Neural progenitor cell (in vitro differentiated cells): ENCODE measurements around the gene IFNA10. TPM values are rescaled to one million over a fixed set of nuclear protein-coding genes. Genes with fewer than 3 reads are reported as not detected.
A peak's percentile ranks its signal among the peaks of the same experiment; 100 is the strongest.
"Not testable (repeated sequence)": the region's sequence is repeated elsewhere in the genome, so short reads cannot be mapped to it uniquely, and the experiment has no call there.

Experiments used
- DNase-seq: peaks from one replicate; pipeline ENCODE4 v3.0.0-alpha.2; 2016; ENCODE audit warnings: low spot score
- H2AFZ ChIP-seq: fragments of 200-600 bp; sonication (generic); replicated peaks from 2 replicates; pipeline ENCODE4 v1.6.1; 2016; ENCODE audit warnings: antibody characterized with exemption
- H3F3A ChIP-seq: fragments of 200-600 bp; sonication (generic); 2 replicates; pipeline ENCODE4 v1.6.1; 2016; ENCODE audit warnings: antibody characterized with exemption, low read depth
- H3K27ac ChIP-seq: fragments of 200-600 bp; sonication (generic); 2 replicates; pipeline ENCODE4 v1.5.1; 2016; ENCODE audit warnings: mild to moderate bottlenecking
- H3K27me3 ChIP-seq: fragments of 200-600 bp; sonication (generic); 2 replicates; pipeline ENCODE4 v1.6.1; 2016; ENCODE audit warnings: mild to moderate bottlenecking, moderate library complexity
- H3K36me3 ChIP-seq: fragments of 200-600 bp; sonication (generic); 2 replicates; pipeline ENCODE4 v1.5.1; 2016
- H3K4me1 ChIP-seq: fragments of 200-600 bp; sonication (generic); 2 replicates; pipeline ENCODE4 v1.6.1; 2016; ENCODE audit warnings: mixed run types
- H3K4me2 ChIP-seq: fragments of 200-600 bp; sonication (generic); 2 replicates; pipeline ENCODE4 v1.6.1; 2016
- H3K4me3 ChIP-seq: fragments of 200-600 bp; sonication (generic); 2 replicates; pipeline ENCODE4 v1.5.1; 2016
- H3K79me2 ChIP-seq: fragments of 200-600 bp; sonication (generic); 2 replicates; pipeline ENCODE4 v1.6.1; 2016; ENCODE audit warnings: low read depth
- H3K9ac ChIP-seq: fragments of 200-600 bp; sonication (generic); 2 replicates; pipeline ENCODE4 v1.6.1; 2016
- H3K9me3 ChIP-seq: fragments of 200-600 bp; sonication (generic); 2 replicates; pipeline ENCODE4 v1.5.1; 2016; ENCODE audit warnings: low read depth
- H4K20me1 ChIP-seq: fragments of 200-600 bp; sonication (generic); 2 replicates; pipeline ENCODE4 v1.6.1; 2016; ENCODE audit warnings: low read depth
- H3K27ac Mint-ChIP-seq: 3 replicates; pipeline ENCODE4 v1.8.0; 2021; ENCODE audit warnings: mixed read lengths
- H3K27me3 Mint-ChIP-seq: 2 replicates; pipeline ENCODE4 v1.8.0; 2022; ENCODE audit warnings: low read depth, mild to moderate bottlenecking, inconsistent platforms, moderate library complexity, mixed read lengths; ENCODE audit not compliant: insufficient read depth
- H3K36me3 Mint-ChIP-seq: 3 replicates; pipeline ENCODE4 v1.8.0; 2021; ENCODE audit warnings: mixed read lengths
- H3K4me1 Mint-ChIP-seq: 3 replicates; pipeline ENCODE4 v1.8.0; 2021; ENCODE audit warnings: mixed read lengths
- H3K4me3 Mint-ChIP-seq: 3 replicates; pipeline ENCODE4 v1.8.0; 2021; ENCODE audit warnings: mild to moderate bottlenecking, moderate library complexity, mixed read lengths
- H3K9me3 Mint-ChIP-seq: 3 replicates; pipeline ENCODE4 v1.8.0; 2020; ENCODE audit warnings: mixed read lengths
- EZH2 ChIP-seq: fragments of 200-600 bp; sonication (generic); IDR thresholded peaks from 2 replicates; pipeline ENCODE4 v1.6.1; 2017; ENCODE audit warnings: antibody characterized with exemption, mild to moderate bottlenecking, moderate library complexity
- EZH2phosphoT487 ChIP-seq: fragments of 200-600 bp; sonication (generic); IDR thresholded peaks from 2 replicates; pipeline ENCODE4 v1.6.1; 2017; ENCODE audit warnings: antibody characterized with exemption
- total RNA-seq: library from RNA; depleted of rRNA; stranded (reverse); fragments of >200 nt; gene quantifications from 2 replicates; pipeline ENCODE4 v1.2.3, GENCODE V29; 2015; ENCODE audit warnings: low replicate concordance
- TF ChIP-seq, protein P1 (sequence below): fragments of 200-600 bp; sonication (generic); IDR thresholded peaks from 2 replicates; pipeline ENCODE4 v1.5.1; 2017; ENCODE audit warnings: antibody characterized with exemption, mild to moderate bottlenecking

The IFNA10 gene
- total RNA-seq, 1 donor from 2014 or later, result not detected

DNA sequence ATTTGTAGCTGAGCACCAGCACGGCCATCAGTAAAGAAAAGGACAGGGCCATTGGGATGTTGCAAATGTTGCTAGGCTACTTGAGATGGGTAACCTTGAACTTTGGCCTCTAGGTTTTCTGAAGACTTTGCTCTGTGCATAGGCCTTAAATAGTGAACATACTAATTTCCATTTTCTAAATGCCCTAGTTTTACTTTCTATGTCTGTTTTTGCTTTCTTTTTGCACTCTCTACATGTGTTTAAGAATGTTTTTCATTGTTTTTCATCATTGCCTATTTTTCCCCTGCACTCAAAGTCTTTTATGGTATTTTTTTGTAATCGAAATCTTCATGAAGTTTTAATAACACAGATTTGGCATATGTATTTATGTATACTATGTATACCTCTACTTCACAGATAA lies 21.2 kb upstream of the IFNA10 start, which contains the start of gene IFNA17:
IFNA17 (minus strand) TSS at position 101 of the 400 bp plus-strand sequence; CDS start at position 52, 49 bp downstream.
- Histone ChIP-seq H3F3A (no peaks in the 10 kb centered on the region), H4K20me1 (no peaks in the 10 kb centered on the region), H3K36me3 (no peaks in the 10 kb centered on the region), H3K27ac (no peak within 1 kb of the TSS), H3K4me1 (no peaks in the 10 kb centered on the region), H3K4me2 (no peak within 1 kb of the TSS), H3K27me3 (no peaks in the 10 kb centered on the region), H3K9me3 (no peaks in the 10 kb centered on the region), H3K9ac (no peak within 1 kb of the TSS), H3K4me3 (no peak within 1 kb of the TSS), H2AFZ (no peak within 1 kb of the TSS), H3K79me2 (no peaks in the 10 kb centered on the region)
- Mint-ChIP-seq H3K36me3 (no peaks in the 10 kb centered on the region), H3K9me3 (no peaks in the 10 kb centered on the region), H3K4me3 (no peak within 1 kb of the TSS), H3K27ac (no peak within 1 kb of the TSS), H3K4me1 (no peaks in the 10 kb centered on the region), H3K27me3 (peaks cover under 1% of the 10 kb centered on the region)
- DNase-seq, result no peak
- TF ChIP-seq EZH2phosphoT487 (no peak), EZH2 (no peak)
- TF ChIP-seq, protein P1, sequence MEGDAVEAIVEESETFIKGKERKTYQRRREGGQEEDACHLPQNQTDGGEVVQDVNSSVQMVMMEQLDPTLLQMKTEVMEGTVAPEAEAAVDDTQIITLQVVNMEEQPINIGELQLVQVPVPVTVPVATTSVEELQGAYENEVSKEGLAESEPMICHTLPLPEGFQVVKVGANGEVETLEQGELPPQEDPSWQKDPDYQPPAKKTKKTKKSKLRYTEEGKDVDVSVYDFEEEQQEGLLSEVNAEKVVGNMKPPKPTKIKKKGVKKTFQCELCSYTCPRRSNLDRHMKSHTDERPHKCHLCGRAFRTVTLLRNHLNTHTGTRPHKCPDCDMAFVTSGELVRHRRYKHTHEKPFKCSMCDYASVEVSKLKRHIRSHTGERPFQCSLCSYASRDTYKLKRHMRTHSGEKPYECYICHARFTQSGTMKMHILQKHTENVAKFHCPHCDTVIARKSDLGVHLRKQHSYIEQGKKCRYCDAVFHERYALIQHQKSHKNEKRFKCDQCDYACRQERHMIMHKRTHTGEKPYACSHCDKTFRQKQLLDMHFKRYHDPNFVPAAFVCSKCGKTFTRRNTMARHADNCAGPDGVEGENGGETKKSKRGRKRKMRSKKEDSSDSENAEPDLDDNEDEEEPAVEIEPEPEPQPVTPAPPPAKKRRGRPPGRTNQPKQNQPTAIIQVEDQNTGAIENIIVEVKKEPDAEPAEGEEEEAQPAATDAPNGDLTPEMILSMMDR, result no peak

DNA sequence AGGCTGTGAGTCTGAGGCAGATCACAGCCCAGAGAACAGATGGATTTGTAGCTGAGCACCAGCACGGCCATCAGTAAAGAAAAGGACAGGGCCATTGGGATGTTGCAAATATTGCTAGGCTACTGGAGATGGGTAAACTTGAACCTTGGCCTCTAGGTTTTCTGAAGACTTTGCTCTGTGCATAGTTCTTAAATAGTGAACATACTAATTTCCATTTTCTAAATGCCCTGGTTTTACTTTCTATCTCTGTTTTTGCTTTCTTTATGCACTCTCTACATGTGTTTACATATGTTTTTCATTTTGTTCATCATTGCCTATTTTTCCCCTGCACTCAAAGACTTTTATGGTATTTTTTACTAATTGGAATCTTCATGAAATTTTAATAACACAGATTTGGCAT lies 10.3 kb upstream of the IFNA10 start, which contains the start of gene IFNA16:
IFNA16 (minus strand) TSS at position 101 of the 400 bp plus-strand sequence; CDS start at position 95, 6 bp downstream.
- not testable (repeated sequence) for H3K4me3 ChIP-seq, H3K79me2 ChIP-seq, DNase-seq, H3K9me3 Mint-ChIP-seq, H4K20me1 ChIP-seq, H3K9ac ChIP-seq, H3K27ac ChIP-seq, H3K4me2 ChIP-seq, H3K27ac Mint-ChIP-seq, H3K9me3 ChIP-seq, H3K27me3 Mint-ChIP-seq, H3F3A ChIP-seq, H3K4me3 Mint-ChIP-seq, H3K4me1 ChIP-seq, H3K4me1 Mint-ChIP-seq, H3K36me3 ChIP-seq, H3K36me3 Mint-ChIP-seq
- Histone ChIP-seq H3K27me3 (peaks cover 23% of the 10 kb centered on the region), H2AFZ (peak within 1 kb of the TSS; percentile 45)

DNA sequence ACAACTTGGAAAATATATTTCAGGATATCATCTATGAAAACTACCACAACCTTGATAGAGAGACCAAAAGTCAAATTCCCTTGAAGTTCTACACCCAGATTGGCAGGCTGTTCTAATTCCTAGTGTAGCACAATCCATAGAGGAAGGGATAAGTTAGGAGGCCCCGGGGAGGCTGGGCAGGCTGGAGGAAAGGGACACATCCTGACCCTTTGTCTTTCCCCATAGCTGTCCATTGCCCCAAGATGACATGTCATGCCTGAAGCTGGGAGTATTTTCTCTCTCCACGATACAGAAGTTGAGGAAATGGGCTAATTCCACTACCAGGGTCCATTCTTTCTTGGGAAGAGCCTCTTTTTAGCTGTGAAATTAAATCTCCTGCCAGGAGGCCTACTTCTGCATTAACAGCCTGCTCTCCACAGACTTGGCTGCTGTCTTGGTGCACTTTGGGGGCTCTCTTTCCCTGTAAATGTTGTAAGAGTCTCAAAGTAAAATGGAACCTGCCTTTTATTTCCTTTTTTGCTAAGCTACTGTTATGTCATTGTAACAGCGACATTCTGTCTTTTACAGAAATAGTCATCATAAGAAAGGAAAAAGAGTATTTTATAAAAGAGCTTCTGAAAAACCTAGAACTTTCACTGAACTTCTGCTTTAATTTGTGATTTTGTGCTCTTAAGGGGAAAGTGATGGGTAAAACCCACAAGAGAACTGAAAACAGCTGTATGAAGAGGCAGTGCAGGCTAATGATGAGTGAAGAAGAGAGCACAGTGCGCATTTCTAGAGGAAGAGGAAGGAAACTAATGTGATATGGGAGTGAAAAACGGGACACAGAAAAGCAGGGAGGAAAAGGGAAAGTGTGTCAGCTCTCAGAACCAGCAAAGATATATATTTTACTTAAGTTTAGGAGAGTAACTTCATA lies 6.7 kb upstream of the IFNA10 start:
- H3K4me1 Mint-ChIP-seq, H3K4me3 ChIP-seq, H3K79me2 ChIP-seq, H3K36me3 ChIP-seq, H3F3A ChIP-seq, H3K9me3 ChIP-seq, H3K27me3 Mint-ChIP-seq, H3K4me1 ChIP-seq, H3K36me3 Mint-ChIP-seq, H3K9me3 Mint-ChIP-seq, H3K27ac ChIP-seq, H3K27ac Mint-ChIP-seq, H3K4me3 Mint-ChIP-seq, H3K9ac ChIP-seq, H4K20me1 ChIP-seq, H3K4me2 ChIP-seq: not testable (repeated sequence)
- peak; percentile 37 for DNase-seq
- TF ChIP-seq, protein P1, result peak; percentile 59
- peak overlapping the region; percentile 89 for H2AFZ ChIP-seq
- peaks cover 20% of the 10 kb centered on the region for H3K27me3 ChIP-seq

- not testable (repeated sequence) for H3K4me3 Mint-ChIP-seq, H3K36me3 ChIP-seq, H3K9ac ChIP-seq, H3K27me3 Mint-ChIP-seq, H3K4me2 ChIP-seq, H3K36me3 Mint-ChIP-seq, H3K27ac ChIP-seq, H2AFZ ChIP-seq, H4K20me1 ChIP-seq, H3K79me2 ChIP-seq, H3K4me1 Mint-ChIP-seq, H3K9me3 ChIP-seq, H3K4me1 ChIP-seq, H3F3A ChIP-seq, DNase-seq, H3K4me3 ChIP-seq, H3K9me3 Mint-ChIP-seq
- H3K27me3 ChIP-seq, result peaks cover 11% of the 10 kb centered on the region
- H3K27ac Mint-ChIP-seq, result peak overlapping the region; percentile 80
Measured at GRCh38 chr9:21212160-21212559, 5.2 kb upstream of the IFNA10 start.

- H3K27me3 Mint-ChIP-seq, H3K36me3 Mint-ChIP-seq, H3K4me1 Mint-ChIP-seq, H3K9me3 Mint-ChIP-seq, H3K4me1 ChIP-seq, H3K9me3 ChIP-seq, H2AFZ ChIP-seq, DNase-seq, H3K79me2 ChIP-seq, H3K27me3 ChIP-seq, H3K36me3 ChIP-seq, H4K20me1 ChIP-seq, H3K4me2 ChIP-seq, H3K9ac ChIP-seq, H3K4me3 Mint-ChIP-seq, H3F3A ChIP-seq, H3K4me3 ChIP-seq, H3K27ac Mint-ChIP-seq, H3K27ac ChIP-seq: not testable (repeated sequence)
Measured at GRCh38 chr9:21210782-21211181, 3.8 kb upstream of the IFNA10 start.
